Stimulated activated naive CD8-positive, alpha-beta T cell treated with anti-CD3 and anti-CD28 coated beads, Interleukin-15, Interleukin-2, amounts not matched to agents 100 ng/mL and 50 ng/mL, for 24 hours (primary cell): ENCODE measurements around the gene YWHAQ.

Experiments used
- H3K27ac Mint-ChIP-seq: one replicate; pipeline ENCODE4 v1.8.0; 2021; ENCODE audit warnings: mild to moderate bottlenecking, mixed read lengths
- H3K27me3 Mint-ChIP-seq: one replicate; pipeline ENCODE4 v1.8.0; 2021; ENCODE audit warnings: mixed read lengths
- H3K36me3 Mint-ChIP-seq: one replicate; pipeline ENCODE4 v1.8.0; 2021; ENCODE audit warnings: low read depth, mixed read lengths
- H3K4me1 Mint-ChIP-seq: one replicate; pipeline ENCODE4 v1.8.0; 2021; ENCODE audit warnings: low read depth, mixed read lengths
- H3K4me3 Mint-ChIP-seq: one replicate; pipeline ENCODE4 v1.8.0; 2021; ENCODE audit warnings: mild to moderate bottlenecking, mixed read lengths
- H3K9me3 Mint-ChIP-seq: one replicate; pipeline ENCODE4 v1.8.0; 2021; ENCODE audit warnings: mixed read lengths

YWHAQ gene

DNA sequence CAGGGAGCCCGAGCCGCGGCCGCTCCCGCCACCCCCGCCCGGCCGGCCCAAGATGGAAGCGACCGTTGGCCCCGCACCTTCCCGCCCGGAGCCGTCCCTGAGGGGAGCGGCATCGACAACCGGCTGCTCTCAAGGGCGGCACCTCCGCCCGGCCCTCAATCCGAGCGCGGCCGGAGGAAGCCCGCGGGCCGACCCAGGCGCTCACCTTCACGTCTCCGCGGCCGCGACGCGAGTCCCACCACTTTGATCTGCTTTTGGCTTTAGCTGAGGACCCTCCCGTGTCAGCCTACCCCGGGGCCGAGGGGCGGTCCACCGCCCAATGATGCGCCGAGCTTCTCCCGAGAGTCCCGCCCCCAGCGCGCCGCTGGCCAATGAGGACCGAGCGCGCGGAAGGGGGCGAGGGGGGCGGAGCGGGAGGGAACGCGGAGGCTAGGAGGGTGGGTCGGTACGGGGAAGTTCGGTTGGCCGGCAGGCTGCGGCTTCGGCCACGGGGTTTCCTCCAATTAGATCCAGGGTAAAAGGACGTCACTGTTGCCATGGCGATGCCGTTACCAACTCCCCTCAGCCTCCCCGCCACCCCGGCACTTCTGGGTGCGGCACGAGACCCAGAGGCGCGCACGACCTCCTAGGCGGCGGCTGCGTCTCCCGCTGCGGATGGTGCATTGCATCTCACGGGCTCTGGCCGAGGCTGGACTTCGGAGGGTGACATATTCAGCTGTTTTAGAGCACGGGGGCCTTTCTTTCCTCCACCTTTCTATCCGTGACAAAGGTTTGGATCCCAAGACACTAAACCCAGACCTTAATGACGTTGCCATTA lies at the start of gene YWHAQ:
YWHAQ (minus strand) TSS at position 262 of the 817 bp plus-strand sequence. CDS start 545 bp downstream, outside the sequence.
- peaks cover 50% of the 10 kb centered on the region for H3K4me1 Mint-ChIP-seq
- H3K4me3 Mint-ChIP-seq, result peak within 1 kb of the TSS; percentile 97
- H3K27me3 Mint-ChIP-seq, result no peaks in the 10 kb centered on the region
- peaks cover 5% of the 10 kb centered on the region for H3K9me3 Mint-ChIP-seq
- peak within 1 kb of the TSS; percentile 93 for H3K27ac Mint-ChIP-seq
- H3K36me3 Mint-ChIP-seq, result peaks cover 43% of the 10 kb centered on the region

- no peaks in the 10 kb centered on the region for H3K27me3 Mint-ChIP-seq
- no peaks in the 10 kb centered on the region for H3K36me3 Mint-ChIP-seq
- H3K27ac Mint-ChIP-seq, result no peak overlapping the region
- H3K4me1 Mint-ChIP-seq, result peaks cover 15% of the 10 kb centered on the region
- no peaks in the 10 kb centered on the region for H3K9me3 Mint-ChIP-seq
- no peak overlapping the region for H3K4me3 Mint-ChIP-seq
These were observed 49.3 kb upstream of the YWHAQ start for GRCh38 chr2:9680082-9680481.

- no peaks in the 10 kb centered on the region for H3K36me3 Mint-ChIP-seq
- no peaks in the 10 kb centered on the region for H3K9me3 Mint-ChIP-seq
- peaks cover 15% of the 10 kb centered on the region for H3K4me1 Mint-ChIP-seq
- no peak overlapping the region for H3K27ac Mint-ChIP-seq
- no peaks in the 10 kb centered on the region for H3K27me3 Mint-ChIP-seq
- no peak overlapping the region for H3K4me3 Mint-ChIP-seq
These were observed 48.4 kb upstream of the YWHAQ start for GRCh38 chr2:9679218-9679617.

- no peak overlapping the region for H3K4me3 Mint-ChIP-seq
- no peaks in the 10 kb centered on the region for H3K36me3 Mint-ChIP-seq
- no peaks in the 10 kb centered on the region for H3K27me3 Mint-ChIP-seq
- peaks cover 15% of the 10 kb centered on the region for H3K4me1 Mint-ChIP-seq
- no peak overlapping the region for H3K27ac Mint-ChIP-seq
- H3K9me3 Mint-ChIP-seq, result no peaks in the 10 kb centered on the region
These were observed 47.7 kb upstream of the YWHAQ start for GRCh38 chr2:9678544-9678943.

GRCh38 chr2:9675415-9676351 lies 44.9 kb upstream of the YWHAQ start:
- H3K4me3 Mint-ChIP-seq, result no peak overlapping the region
- H3K27me3 Mint-ChIP-seq, result no peaks in the 10 kb centered on the region
- peaks cover 5% of the 10 kb centered on the region for H3K4me1 Mint-ChIP-seq
- H3K36me3 Mint-ChIP-seq, result no peaks in the 10 kb centered on the region
- no peak overlapping the region for H3K27ac Mint-ChIP-seq
- no peaks in the 10 kb centered on the region for H3K9me3 Mint-ChIP-seq

DNA sequence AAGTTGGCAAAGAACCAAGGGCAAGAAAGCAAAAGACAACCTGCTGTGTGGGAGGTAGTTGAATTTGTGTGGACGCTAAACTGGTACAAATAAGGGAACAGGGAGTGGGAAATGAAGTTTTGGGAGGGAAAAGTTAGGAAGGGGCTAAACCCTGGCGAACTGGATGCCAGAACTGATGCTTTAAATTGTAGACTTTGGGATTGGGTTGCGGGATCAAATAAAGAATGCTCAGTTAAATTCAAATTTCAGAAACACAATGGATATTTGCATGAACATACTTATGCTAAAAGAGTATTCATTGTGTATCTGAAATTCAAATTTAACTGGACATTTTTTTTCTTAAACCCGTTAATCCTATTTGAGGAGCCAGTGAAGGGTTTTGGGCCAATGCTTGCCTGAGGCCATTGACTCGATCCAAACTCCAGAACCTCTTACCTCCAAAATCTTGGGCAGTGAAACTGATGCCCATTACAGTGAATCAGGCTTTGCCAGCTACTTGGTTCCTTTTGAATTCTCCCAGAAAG lies 44.2 kb upstream of the YWHAQ start:
- Mint-ChIP-seq H3K9me3 (no peaks in the 10 kb centered on the region), H3K4me1 (no peaks in the 10 kb centered on the region), H3K27ac (no peak overlapping the region), H3K27me3 (no peaks in the 10 kb centered on the region), H3K36me3 (no peaks in the 10 kb centered on the region), H3K4me3 (no peak overlapping the region)

- no peaks in the 10 kb centered on the region for H3K9me3 Mint-ChIP-seq
- no peaks in the 10 kb centered on the region for H3K4me1 Mint-ChIP-seq
- H3K27me3 Mint-ChIP-seq, result no peaks in the 10 kb centered on the region
- no peaks in the 10 kb centered on the region for H3K36me3 Mint-ChIP-seq
- no peak overlapping the region for H3K27ac Mint-ChIP-seq
- H3K4me3 Mint-ChIP-seq, result no peak overlapping the region
These were observed 43.2 kb upstream of the YWHAQ start for GRCh38 chr2:9673914-9674481.

GRCh38 chr2:9668687-9669345 lies 38.0 kb upstream of the YWHAQ start:
- no peaks in the 10 kb centered on the region for H3K9me3 Mint-ChIP-seq
- H3K4me3 Mint-ChIP-seq, result no peak overlapping the region
- no peaks in the 10 kb centered on the region for H3K36me3 Mint-ChIP-seq
- peaks cover 6% of the 10 kb centered on the region for H3K4me1 Mint-ChIP-seq
- H3K27me3 Mint-ChIP-seq, result no peaks in the 10 kb centered on the region
- H3K27ac Mint-ChIP-seq, result no peak overlapping the region

DNA sequence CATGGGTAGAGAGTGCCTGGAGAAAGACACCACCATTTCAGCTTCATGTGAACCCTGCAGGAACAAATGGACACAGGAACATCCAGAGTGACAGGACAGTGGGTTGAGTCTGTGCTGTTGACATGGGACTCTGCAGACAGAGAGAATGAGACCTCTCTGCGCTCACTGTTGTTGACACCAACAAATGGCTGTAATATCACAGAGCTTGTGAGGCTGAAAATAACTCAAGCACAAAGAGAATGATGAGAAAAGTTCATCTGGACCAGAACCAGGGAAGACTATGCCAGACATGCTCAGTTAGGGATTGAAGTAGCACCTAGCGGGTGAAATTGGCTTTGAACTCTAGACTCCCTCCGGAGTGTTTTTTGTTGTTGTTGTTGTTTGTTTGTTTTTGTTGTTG lies 37.0 kb upstream of the YWHAQ start:
- H3K27me3 Mint-ChIP-seq, result no peaks in the 10 kb centered on the region
- no peak overlapping the region for H3K27ac Mint-ChIP-seq

GRCh38 chr2:9666306-9666705 lies 35.5 kb upstream of the YWHAQ start:
- Mint-ChIP-seq H3K27ac (no peak overlapping the region), H3K27me3 (no peaks in the 10 kb centered on the region), H3K9me3 (no peaks in the 10 kb centered on the region), H3K36me3 (no peaks in the 10 kb centered on the region), H3K4me3 (no peak overlapping the region), H3K4me1 (peaks cover 19% of the 10 kb centered on the region)

More for the DNA sequence above, 37.0 kb upstream of the YWHAQ start:
- Mint-ChIP-seq H3K4me1 (peaks cover 16% of the 10 kb centered on the region), H3K4me3 (no peak overlapping the region), H3K36me3 (no peaks in the 10 kb centered on the region), H3K9me3 (no peaks in the 10 kb centered on the region)

- no peak overlapping the region for H3K4me3 Mint-ChIP-seq
- no peak overlapping the region for H3K27ac Mint-ChIP-seq
- H3K4me1 Mint-ChIP-seq, result peaks cover 19% of the 10 kb centered on the region
- no peaks in the 10 kb centered on the region for H3K27me3 Mint-ChIP-seq
- no peaks in the 10 kb centered on the region for H3K36me3 Mint-ChIP-seq
- no peaks in the 10 kb centered on the region for H3K9me3 Mint-ChIP-seq
These were observed 35.1 kb upstream of the YWHAQ start for GRCh38 chr2:9665898-9666297.

DNA sequence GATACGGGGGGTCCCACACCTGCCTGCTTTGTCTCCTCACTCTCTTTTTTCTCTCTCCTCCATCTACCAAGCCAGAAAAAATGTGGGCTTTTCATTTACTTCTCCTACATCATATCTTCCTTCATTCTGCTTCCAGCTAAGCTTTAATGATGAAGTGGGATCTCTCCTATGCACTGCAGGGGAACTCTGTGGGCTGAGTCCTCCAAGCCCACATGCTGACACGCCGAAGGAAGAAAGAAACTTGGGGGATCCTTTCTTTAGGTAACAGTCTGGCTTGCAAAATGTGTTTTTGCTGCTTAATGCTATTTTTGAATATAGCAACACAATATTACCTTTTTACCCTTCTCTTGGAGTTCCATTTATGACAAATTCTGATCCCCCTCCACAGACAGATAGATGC lies 33.6 kb upstream of the YWHAQ start:
- no peak overlapping the region for H3K4me3 Mint-ChIP-seq
- H3K4me1 Mint-ChIP-seq, result peaks cover 19% of the 10 kb centered on the region
- no peak overlapping the region for H3K27ac Mint-ChIP-seq
- no peaks in the 10 kb centered on the region for H3K27me3 Mint-ChIP-seq
- H3K9me3 Mint-ChIP-seq, result no peaks in the 10 kb centered on the region
- no peaks in the 10 kb centered on the region for H3K36me3 Mint-ChIP-seq

- Mint-ChIP-seq H3K27ac (no peak overlapping the region), H3K4me3 (no peak overlapping the region), H3K27me3 (no peaks in the 10 kb centered on the region), H3K9me3 (no peaks in the 10 kb centered on the region), H3K36me3 (no peaks in the 10 kb centered on the region), H3K4me1 (peaks cover 19% of the 10 kb centered on the region)
These were observed 32.4 kb upstream of the YWHAQ start for GRCh38 chr2:9663008-9663879.

DNA sequence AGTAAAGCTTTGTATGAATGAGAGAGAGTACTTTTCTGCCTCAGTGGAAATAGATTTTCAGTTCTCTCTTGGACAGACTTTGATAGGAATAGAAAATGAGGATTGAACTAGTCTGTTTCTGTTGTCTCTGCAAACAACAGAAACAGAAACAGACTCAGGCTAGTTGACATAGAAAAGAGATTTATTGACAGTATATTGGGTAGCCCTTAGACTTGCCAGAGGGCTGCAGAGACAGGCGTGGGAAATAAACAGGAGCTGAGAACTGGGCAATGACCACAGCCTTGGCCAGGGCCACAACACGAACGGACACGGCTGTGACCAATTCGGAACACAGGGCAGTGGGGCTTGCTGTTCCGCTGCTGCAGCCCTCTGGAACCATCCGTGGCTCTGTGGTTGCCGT lies 30.5 kb upstream of the YWHAQ start:
- Mint-ChIP-seq H3K4me3 (no peak overlapping the region), H3K27me3 (no peaks in the 10 kb centered on the region), H3K4me1 (peaks cover 31% of the 10 kb centered on the region), H3K27ac (no peak overlapping the region), H3K36me3 (no peaks in the 10 kb centered on the region), H3K9me3 (no peaks in the 10 kb centered on the region)
